Measurements from ENCODE around the gene PTPRG.

- TF ChIP-seq CTCF (IDR thresholded peaks at IDR 0.05; ENCODE audit: low read depth, low read length, poor library complexity, severe bottlenecking): no peak
- no peak for TF ChIP-seq EZH2phosphoT487 (IDR thresholded peaks at IDR 0.05; ENCODE audit: borderline replicate concordance, low read length)
Observed at GRCh38 chr3:62293051-62293780, 731.8 kb downstream of the PTPRG start.

Data from DOHH2 (cell line).